IMR-90 (cell line): ENCODE data around the gene GFOD2. TPM values are rescaled to one million over a fixed set of nuclear protein-coding genes. Genes with fewer than 3 reads are reported as not detected.

ENCODE experiments used
- ATAC-seq: fragments of 200-7000 bp; cut with Tn5 transposase; 2 replicates; pipeline ENCODE4 v1.9.1; 2020; ENCODE audit warnings: low read depth, mild to moderate bottlenecking, moderate library complexity
- BruUV-seq: library from RNA; stranded (reverse); fragments of 400-500 nt; replicated peaks from 2 replicates; lab custom pipeline; 2021; lab: Mats Ljungman, UMichigan
- CTCF ChIA-PET: fragments of 300-600 bp; formaldehyde crosslinking; extraction: SDS; loops from one replicate; lab custom pipeline; 2021; ENCODE audit warnings: antibody characterized with exemption; lab: Yijun Ruan, JAX
- POLR2A ChIA-PET: fragments of 300-600 bp; sonication (Branson Sonifier 250); formaldehyde crosslinking; loops from one replicate; lab custom pipeline; 2022; ENCODE audit warnings: antibody characterized with exemption; ENCODE audit not compliant: unreplicated experiment; lab: Charles Lee
- DNase-seq: peaks from one replicate; pipeline ENCODE4 v3.0.0; 2013
- H2AFZ ChIP-seq: replicated peaks from 2 replicates; pipeline ENCODE3; 2013; ENCODE audit warnings: low read length, mild to moderate bottlenecking; ENCODE audit not compliant: poor library complexity
- H2AK5ac ChIP-seq: 2 replicates; pipeline ENCODE4 v1.6.1; 2013; ENCODE audit warnings: low read depth, low read length, inconsistent platforms
- H2AK9ac ChIP-seq: replicated peaks from 2 replicates; pipeline ENCODE3; 2013; ENCODE audit warnings: mild to moderate bottlenecking, low read depth, low read length, moderate library complexity; ENCODE audit not compliant: poor library complexity
- H2BK120ac ChIP-seq: 2 replicates; pipeline ENCODE4 v1.6.1; 2013; ENCODE audit warnings: low read depth, low read length, inconsistent platforms
- H2BK15ac ChIP-seq: 3 replicates; pipeline ENCODE4 v1.6.1; 2013; ENCODE audit warnings: low read depth, low read length, inconsistent platforms
- H2BK20ac ChIP-seq: 2 replicates; pipeline ENCODE4 v1.6.1; 2013; ENCODE audit warnings: low read depth, mild to moderate bottlenecking, inconsistent platforms, low read length, moderate library complexity
- H2BK5ac ChIP-seq: 2 replicates; pipeline ENCODE4 v1.6.1; 2013; ENCODE audit warnings: mild to moderate bottlenecking, low read depth, low read length, inconsistent platforms; ENCODE audit not compliant: poor library complexity, severe bottlenecking
- H3K14ac ChIP-seq: replicated peaks from 2 replicates; pipeline ENCODE4 v1.6.1; 2013; ENCODE audit warnings: low read depth, low read length, inconsistent platforms
- H3K18ac ChIP-seq: 2 replicates; pipeline ENCODE4 v1.6.1; 2013; ENCODE audit warnings: low read depth, low read length, control low read depth
- H3K23ac ChIP-seq: 2 replicates; pipeline ENCODE4 v1.6.1; 2013; ENCODE audit warnings: low read depth, low read length, inconsistent platforms
- H3K27ac ChIP-seq: 2 replicates; pipeline ENCODE4 v1.5.1; 2013; ENCODE audit warnings: mild to moderate bottlenecking, control low read depth, low read length; ENCODE audit not compliant: insufficient read depth
- H3K27me3 ChIP-seq: 2 replicates; pipeline ENCODE4 v1.6.1; 2013; ENCODE audit warnings: low read length; ENCODE audit not compliant: control insufficient read depth, insufficient read depth
- H3K36me3 ChIP-seq: 2 replicates; pipeline ENCODE4 v1.6.1; 2013; ENCODE audit warnings: low read length, mixed read lengths; ENCODE audit not compliant: control insufficient read depth, insufficient read depth
- H3K4ac ChIP-seq: 2 replicates; pipeline ENCODE4 v1.6.1; 2013; ENCODE audit warnings: low read depth, low read length, inconsistent platforms
- H3K4me1 ChIP-seq: 2 replicates; pipeline ENCODE4 v1.6.1; 2013; ENCODE audit warnings: low read length, mixed read lengths; ENCODE audit not compliant: control insufficient read depth, insufficient read depth
- H3K4me2 ChIP-seq: 2 replicates; pipeline ENCODE4 v1.6.1; 2013; ENCODE audit warnings: low read depth, mild to moderate bottlenecking, control low read depth, low read length, moderate library complexity
- H3K4me3 ChIP-seq: 2 replicates; pipeline ENCODE4 v1.5.1; 2013; ENCODE audit warnings: low read depth, mild to moderate bottlenecking, control low read depth, low read length, moderate library complexity; ENCODE audit not compliant: insufficient read depth
- H3K56ac ChIP-seq: 2 replicates; pipeline ENCODE4 v1.6.1; 2013; ENCODE audit warnings: low read length, inconsistent platforms; ENCODE audit not compliant: insufficient read depth; ENCODE audit errors: extremely low read depth
- H3K79me1 ChIP-seq, 2 experiments: 2 replicates each; pipeline ENCODE4 v1.6.1; 2013; ENCODE audit warnings: low read length in 2 of 2, inconsistent platforms in 1 of 2, low read depth in 1 of 2
- H3K9ac ChIP-seq: 2 replicates; pipeline ENCODE4 v1.6.1; 2013; ENCODE audit warnings: low read depth, low read length, control low read depth
- H3K9me1 ChIP-seq: 2 replicates; pipeline ENCODE4 v1.6.1; 2013; ENCODE audit warnings: low read length, inconsistent platforms; ENCODE audit not compliant: insufficient read depth
- H3K9me3 ChIP-seq: 2 replicates; pipeline ENCODE4 v1.6.1; 2013; ENCODE audit warnings: low read length; ENCODE audit not compliant: control insufficient read depth, insufficient read depth
- H4K20me1 ChIP-seq: 2 replicates; pipeline ENCODE4 v1.6.1; 2013; ENCODE audit warnings: low read length, inconsistent platforms; ENCODE audit not compliant: insufficient read depth
- H4K5ac ChIP-seq: 2 replicates; pipeline ENCODE4 v1.6.1; 2013; ENCODE audit warnings: mild to moderate bottlenecking, low read depth, low read length, control low read depth
- H4K8ac ChIP-seq, 2 experiments: 2 replicates each; pipeline ENCODE4 v1.6.1; 2013; ENCODE audit warnings: low read depth in 2 of 2, low read length in 2 of 2, control low read depth in 1 of 2, inconsistent platforms in 1 of 2
- H4K91ac ChIP-seq: 2 replicates; pipeline ENCODE4 v1.6.1; 2013; ENCODE audit warnings: low read depth, low read length, inconsistent platforms; ENCODE audit not compliant: insufficient read depth
- ELK1 ChIP-seq: fragments of 150-350 bp; IDR thresholded peaks from 2 replicates; pipeline ENCODE4 v1.6.1; 2016; ENCODE audit warnings: low read depth, mild to moderate bottlenecking, low read length, moderate library complexity, borderline replicate concordance
- WGBS, 2 experiments: methylation state at CpG; one replicate each; pipeline versions ENCODE4 v1.1.5 to v1.1.7; 2013; ENCODE audit warnings: missing lambda C conversion rate in 2 of 2; ENCODE audit not compliant: insufficient read length in 1 of 2; ENCODE audit errors: extremely low coverage in 2 of 2; 5-methylcytosine and 5-hydroxymethylcytosine counted together
- dilution Hi-C: fragments of 300-500 bp; cut with HindIII; formaldehyde crosslinking; loops from one replicate; pipeline ENCODE4 v1.14.3; 2018; ENCODE audit warnings: low sequenced_read_pairs; ENCODE audit not compliant: unreplicated experiment
- in situ Hi-C: fragments of 300-500 bp; cut with MboI; formaldehyde crosslinking; loops from 3 replicates; pipeline ENCODE4 v1.14.3; 2019; ENCODE audit warnings: low sequenced_read_pairs, inconsistent platforms, mixed read lengths
- intact Hi-C: fragments of 100-400 bp; cut with micrococcal nuclease; formaldehyde crosslinking; loops from 2 replicates; pipeline ENCODE4 v1.10.0; 2022
- polyA plus RNA-seq, 3 experiments: library from polyadenylated mRNA; depleted of rRNA; stranded (reverse); fragments of >200 nt; gene quantifications; 2 replicates each; pipeline ENCODE4 v1.2.3, GENCODE V29; 2012; ENCODE audit warnings: low replicate concordance in 1 of 3
- total RNA-seq: library from RNA; depleted of rRNA; stranded (reverse); fragments of >200 nt; gene quantifications from 2 replicates; pipeline ENCODE4 v1.2.3, GENCODE V29; 2012

The GFOD2 gene
- total and polyA plus RNA-seq, 2 of the 4 experiments (the other 2 are of a cell fraction): 12.3 to 18.1 TPM

GRCh38 chr16:67707210-67707609 is 11.9 kb downstream of the GFOD2 start:
- H4K20me1 ChIP-seq: peaks cover 14% of the 10 kb centered on the region

More at GRCh38 chr16:67707210-67707609, 11.9 kb downstream of the GFOD2 start:
- no peak overlapping the region for H4K91ac ChIP-seq
- no peaks in the 10 kb centered on the region for H3K36me3 ChIP-seq
- no peak overlapping the region for H4K8ac ChIP-seq
- ChIA-PET CTCF (no interaction called here), POLR2A (no interaction called here)
- in situ Hi-C loops: no loop called here
- H3K4me2 ChIP-seq: no peak overlapping the region
- H3K79me1 ChIP-seq: peaks cover 12 to 46% of the 10 kb centered on the region in 2 experiments
- no peak for ATAC-seq
- no peak for TF ChIP-seq ELK1
- dilution Hi-C loops: no loop called here
- H4K5ac ChIP-seq: no peak overlapping the region
- no peak overlapping the region for H3K56ac ChIP-seq
- no peak overlapping the region for H3K23ac ChIP-seq
- WGBS, 2 experiments: no CpG with 5 or more reads among the region's 4 CpGs
- H3K9me1 ChIP-seq: peaks cover 6% of the 10 kb centered on the region
- H3K27me3 ChIP-seq: no peaks in the 10 kb centered on the region
- H3K9me3 ChIP-seq: no peaks in the 10 kb centered on the region
- no peak overlapping the region for H3K4ac ChIP-seq
- no peak overlapping the region for H2BK120ac ChIP-seq
- H2BK5ac ChIP-seq: no peak overlapping the region
- H2BK20ac ChIP-seq: no peak overlapping the region
- H3K4me1 ChIP-seq: peaks cover 4% of the 10 kb centered on the region; the same call in 1 of the 2 replicates
- no peak overlapping the region for H2AK9ac ChIP-seq
- no peak for DNase-seq
- no TSS peak for BruUV-seq
- H3K9ac ChIP-seq: no peak overlapping the region
- intact Hi-C loops: no loop called here
- H2AFZ ChIP-seq: no peak overlapping the region
- no peak overlapping the region for H2AK5ac ChIP-seq
- H3K4me3 ChIP-seq: no peak overlapping the region
- H3K14ac ChIP-seq: no peak overlapping the region
- H3K27ac ChIP-seq: no peak overlapping the region
- no peak overlapping the region for H2BK15ac ChIP-seq
- no peak overlapping the region for H3K18ac ChIP-seq
